Fibroblast of the aortic adventitia (primary cell): ENCODE results near the gene NAP1L1. TPM values are rescaled to one million over a fixed set of nuclear protein-coding genes. Genes with fewer than 3 reads are reported as not detected.

Source experiments
- DNase-seq: peaks from one replicate; pipeline ENCODE4 v3.0.0-alpha.2; 2010; ENCODE audit warnings: low read depth
- H3K4me3 ChIP-seq: 2 replicates; pipeline ENCODE4 v1.5.1; 2011; ENCODE audit warnings: low read depth, mild to moderate bottlenecking, control low read depth, low read length, moderate library complexity
- total RNA-seq: library from RNA; depleted of rRNA; stranded (reverse); fragments of >200 nt; gene quantifications from 2 replicates; pipeline ENCODE4 v1.2.3, GENCODE V29; 2012; ENCODE audit warnings: low replicate concordance
- TF ChIP-seq, protein P1 (sequence below): IDR thresholded peaks from 2 replicates; pipeline ENCODE4 v1.5.1; 2011; ENCODE audit warnings: mild to moderate bottlenecking, low read length, control low read depth, inconsistent platforms; ENCODE audit not compliant: insufficient read depth

Gene NAP1L1
- total RNA-seq, 1 donor, result 377 TPM

DNA sequence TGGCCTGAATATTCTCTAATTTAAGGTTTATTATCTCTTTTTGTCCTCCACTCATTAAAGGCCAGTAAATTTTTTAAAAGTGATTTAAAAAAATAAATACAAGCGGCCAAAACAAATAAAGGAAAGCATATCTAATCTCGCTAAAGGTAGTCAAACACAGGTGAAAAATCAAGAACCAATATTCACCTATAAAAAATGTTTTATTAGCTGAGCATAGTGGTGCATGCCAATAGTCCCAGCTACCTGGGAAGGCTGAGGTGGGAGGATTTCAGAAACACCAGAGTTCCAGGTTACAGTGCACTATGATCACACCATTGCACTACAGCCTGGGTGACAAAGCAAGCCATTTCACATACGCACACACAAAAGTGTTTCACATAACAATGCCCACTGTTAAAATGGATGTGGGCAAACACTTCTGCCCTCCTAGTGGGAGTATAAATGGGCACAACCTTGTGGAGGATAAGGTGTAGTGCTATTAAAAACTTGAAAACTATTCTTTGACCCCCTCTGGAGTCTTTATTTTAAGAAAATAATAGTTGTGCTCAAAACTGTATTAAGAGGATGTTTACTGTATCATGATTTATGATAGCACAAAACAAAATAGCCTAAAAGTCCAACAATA is 32.7 kb upstream of the NAP1L1 start:
- no peak for DNase-seq
- no peak overlapping the region for H3K4me3 ChIP-seq
- TF ChIP-seq, protein P1, sequence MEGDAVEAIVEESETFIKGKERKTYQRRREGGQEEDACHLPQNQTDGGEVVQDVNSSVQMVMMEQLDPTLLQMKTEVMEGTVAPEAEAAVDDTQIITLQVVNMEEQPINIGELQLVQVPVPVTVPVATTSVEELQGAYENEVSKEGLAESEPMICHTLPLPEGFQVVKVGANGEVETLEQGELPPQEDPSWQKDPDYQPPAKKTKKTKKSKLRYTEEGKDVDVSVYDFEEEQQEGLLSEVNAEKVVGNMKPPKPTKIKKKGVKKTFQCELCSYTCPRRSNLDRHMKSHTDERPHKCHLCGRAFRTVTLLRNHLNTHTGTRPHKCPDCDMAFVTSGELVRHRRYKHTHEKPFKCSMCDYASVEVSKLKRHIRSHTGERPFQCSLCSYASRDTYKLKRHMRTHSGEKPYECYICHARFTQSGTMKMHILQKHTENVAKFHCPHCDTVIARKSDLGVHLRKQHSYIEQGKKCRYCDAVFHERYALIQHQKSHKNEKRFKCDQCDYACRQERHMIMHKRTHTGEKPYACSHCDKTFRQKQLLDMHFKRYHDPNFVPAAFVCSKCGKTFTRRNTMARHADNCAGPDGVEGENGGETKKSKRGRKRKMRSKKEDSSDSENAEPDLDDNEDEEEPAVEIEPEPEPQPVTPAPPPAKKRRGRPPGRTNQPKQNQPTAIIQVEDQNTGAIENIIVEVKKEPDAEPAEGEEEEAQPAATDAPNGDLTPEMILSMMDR, result no peak

DNA sequence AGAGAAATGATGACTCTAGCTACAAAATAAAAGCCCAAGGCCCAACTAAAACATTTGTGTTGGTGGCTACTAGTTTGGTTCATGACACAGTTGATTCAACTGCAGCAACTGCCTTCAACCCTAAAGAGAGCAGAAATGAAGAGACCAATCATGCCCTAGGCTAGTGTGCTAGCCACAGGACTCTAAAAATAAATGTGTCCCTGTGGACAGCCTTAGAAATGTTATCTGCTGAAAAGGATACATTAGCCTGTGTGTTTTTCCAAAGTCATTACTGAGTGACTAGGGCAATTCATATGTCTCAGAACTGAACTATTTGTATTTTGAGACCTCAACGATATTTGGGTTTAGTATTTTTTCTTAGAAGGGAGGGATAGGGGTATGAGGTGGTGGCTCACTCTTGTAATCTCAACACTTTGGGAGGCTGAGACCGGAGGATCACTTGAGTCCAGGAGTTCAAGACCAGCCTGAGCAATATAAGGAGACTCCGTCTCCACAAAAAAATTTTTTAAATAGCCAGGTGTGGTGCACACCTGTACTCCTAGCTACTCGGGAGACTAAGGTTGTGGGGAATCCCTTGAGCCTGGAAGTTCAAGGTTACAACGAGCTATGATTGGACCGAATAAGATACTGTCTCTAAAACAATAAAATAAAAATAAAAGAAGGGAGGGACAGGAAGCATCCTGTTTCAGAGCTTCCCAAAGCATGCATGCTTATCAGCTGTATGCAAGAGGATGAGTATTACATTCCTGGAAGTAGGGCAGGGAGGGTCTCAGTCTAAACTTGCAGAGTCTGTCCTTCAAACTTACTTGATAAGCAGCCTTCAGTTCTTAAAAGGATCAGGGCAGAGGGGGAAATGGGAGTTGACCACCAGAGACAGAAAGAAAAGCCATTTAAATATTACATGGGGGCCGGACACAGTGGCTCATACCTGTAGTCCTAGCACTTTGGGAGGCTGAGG is 29.6 kb upstream of the NAP1L1 start:
- TF ChIP-seq, protein P1, result no peak
- no peak for DNase-seq
- H3K4me3 ChIP-seq, result no peak overlapping the region

DNA sequence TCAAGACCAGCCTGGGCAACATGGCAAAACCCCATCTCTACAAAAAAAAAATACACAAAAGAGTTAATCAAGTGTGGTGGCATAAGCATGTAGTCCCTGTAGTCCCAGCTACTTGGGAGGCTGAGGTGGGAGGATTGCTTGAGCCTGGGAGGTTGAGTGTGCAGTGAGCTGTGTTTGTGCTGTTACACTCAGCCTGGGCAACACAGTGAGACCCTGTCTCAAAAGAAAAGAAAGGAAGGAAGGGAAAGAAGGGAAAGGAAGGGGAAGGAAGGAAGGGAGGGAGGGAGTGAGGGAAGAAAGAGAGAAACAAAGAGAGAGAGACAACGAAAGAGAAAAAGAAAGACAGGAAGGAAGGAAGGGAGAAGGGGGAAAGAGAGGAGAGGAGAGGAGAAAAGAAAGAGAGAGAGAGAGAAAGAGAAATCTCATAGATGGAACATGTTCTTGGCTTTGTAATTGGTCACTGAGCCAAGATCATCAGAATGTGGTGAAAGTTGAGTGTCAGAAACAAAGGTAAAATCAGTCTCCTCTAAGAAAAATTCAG is 26.8 kb upstream of the NAP1L1 start:
- DNase-seq, result no peak
- TF ChIP-seq, protein P1, result no peak

DNA sequence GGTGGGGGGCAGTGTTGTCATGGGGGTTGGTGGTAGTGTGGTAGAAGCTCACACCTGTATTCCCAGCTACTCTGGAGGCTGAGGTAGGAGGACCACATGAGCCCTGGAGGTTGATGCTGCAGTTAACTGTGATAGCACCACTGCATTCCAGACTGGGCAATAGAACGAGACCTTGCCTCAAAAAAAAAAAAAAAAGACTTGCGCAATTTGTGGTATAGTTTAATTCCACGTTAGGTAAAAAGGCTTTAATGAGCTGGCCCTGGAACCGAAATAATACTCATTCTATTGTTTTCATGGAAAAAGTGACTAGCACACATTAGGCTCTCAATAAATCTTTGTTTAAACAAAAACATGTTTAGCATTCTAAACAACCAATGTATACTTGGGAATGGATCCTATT is 25.4 kb upstream of the NAP1L1 start:
- no peak for DNase-seq
- no peak overlapping the region for H3K4me3 ChIP-seq
- TF ChIP-seq, protein P1, result no peak

More for the DNA sequence above, 26.8 kb upstream of the NAP1L1 start:
- no peak overlapping the region for H3K4me3 ChIP-seq

DNA sequence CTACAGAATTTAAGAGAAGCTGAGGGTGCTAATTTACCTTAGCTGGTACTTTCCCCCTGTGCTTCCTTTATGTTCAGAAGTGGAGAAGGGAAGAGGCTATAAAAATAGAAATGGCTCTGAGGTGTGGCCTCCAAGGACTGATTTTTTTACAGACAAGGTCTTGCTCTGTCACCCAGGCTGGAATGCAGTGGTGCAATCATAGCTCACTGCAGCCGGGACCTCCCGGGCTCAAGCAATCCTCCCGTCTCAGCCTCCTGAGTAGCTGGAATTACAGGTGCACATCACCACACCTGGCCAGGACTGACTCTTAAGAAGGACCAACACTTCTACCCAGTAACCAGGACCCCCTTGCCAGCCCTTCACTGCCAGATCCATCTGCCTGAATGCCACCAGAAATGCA is 23.9 kb upstream of the NAP1L1 start:
- H3K4me3 ChIP-seq, result no peak overlapping the region
- no peak for DNase-seq
- TF ChIP-seq, protein P1, result no peak

DNA sequence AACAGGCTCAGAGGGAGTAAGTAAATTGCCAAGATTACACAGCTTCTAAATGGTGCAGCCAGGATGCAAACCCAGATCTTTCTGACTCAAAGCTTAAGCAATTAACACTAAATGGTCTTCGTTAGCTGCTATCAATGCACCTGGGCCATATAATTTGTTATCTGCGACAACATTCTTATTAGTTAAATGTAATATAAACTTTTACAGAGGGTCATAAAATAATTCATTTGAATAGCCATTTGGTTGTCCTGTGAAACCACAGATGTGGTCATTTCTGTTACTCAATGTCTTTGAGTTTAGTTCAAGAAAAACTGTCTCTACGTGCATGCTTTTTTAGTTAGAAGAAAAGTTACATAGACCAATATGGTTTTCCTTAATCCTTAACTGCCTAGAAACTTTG is 22.1 kb upstream of the NAP1L1 start:
- no peak for DNase-seq
- no peak overlapping the region for H3K4me3 ChIP-seq
- TF ChIP-seq, protein P1, result no peak
